ENCODE results near the gene GALNT13.

GALNT13 gene

DNA sequence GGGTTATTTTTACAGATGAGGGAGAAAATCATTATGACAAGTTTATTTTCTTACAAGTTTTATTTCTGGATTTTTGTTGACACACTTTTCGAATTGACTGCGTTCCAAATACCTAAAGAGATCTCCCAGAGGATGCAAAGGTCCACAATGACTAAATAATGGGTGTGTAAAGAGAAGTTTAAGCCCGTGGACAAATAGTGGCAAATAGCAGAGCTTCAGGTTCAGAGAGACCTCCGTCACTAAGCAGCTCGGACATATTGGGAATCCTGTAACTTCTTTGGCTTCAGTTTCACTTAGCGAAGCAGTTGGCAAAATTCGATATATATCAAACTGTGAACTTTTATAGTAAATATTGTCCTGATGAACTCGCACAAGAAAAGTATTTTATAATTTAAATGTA, 556.3 kb downstream of the GALNT13 start:
- H3K4me3 ChIP-seq (ENCODE audit: low read depth, low read length), result no peak overlapping the region
- TF ChIP-seq, protein P1, sequence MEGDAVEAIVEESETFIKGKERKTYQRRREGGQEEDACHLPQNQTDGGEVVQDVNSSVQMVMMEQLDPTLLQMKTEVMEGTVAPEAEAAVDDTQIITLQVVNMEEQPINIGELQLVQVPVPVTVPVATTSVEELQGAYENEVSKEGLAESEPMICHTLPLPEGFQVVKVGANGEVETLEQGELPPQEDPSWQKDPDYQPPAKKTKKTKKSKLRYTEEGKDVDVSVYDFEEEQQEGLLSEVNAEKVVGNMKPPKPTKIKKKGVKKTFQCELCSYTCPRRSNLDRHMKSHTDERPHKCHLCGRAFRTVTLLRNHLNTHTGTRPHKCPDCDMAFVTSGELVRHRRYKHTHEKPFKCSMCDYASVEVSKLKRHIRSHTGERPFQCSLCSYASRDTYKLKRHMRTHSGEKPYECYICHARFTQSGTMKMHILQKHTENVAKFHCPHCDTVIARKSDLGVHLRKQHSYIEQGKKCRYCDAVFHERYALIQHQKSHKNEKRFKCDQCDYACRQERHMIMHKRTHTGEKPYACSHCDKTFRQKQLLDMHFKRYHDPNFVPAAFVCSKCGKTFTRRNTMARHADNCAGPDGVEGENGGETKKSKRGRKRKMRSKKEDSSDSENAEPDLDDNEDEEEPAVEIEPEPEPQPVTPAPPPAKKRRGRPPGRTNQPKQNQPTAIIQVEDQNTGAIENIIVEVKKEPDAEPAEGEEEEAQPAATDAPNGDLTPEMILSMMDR (IDR thresholded peaks at IDR 0.05; ENCODE audit: control insufficient read depth, extremely low read depth, insufficient read depth), result no peak
- DNase-seq (ENCODE audit: low read depth), result no peak

DNA sequence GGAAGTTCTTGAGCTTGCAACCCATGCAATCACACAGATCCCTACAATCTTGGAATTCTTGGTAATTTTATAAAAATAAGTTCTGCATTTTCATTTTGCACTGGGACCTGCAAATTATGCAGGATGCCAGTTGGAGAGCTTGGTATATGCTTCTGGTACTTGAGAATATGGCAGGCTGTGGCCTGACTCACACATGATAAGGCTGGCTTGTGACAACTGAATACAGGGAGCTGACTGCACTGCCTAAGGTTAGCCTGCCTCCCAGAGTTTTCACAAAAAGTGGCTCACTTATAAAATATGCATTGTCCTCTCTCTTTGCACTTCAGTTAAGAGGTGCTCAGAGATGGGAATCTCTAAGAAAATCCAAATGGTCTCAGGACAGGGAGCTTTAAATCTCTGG, 561.3 kb downstream of the GALNT13 start:
- DNase-seq (ENCODE audit: low read depth), result no peak
- TF ChIP-seq, protein P1 (IDR thresholded peaks at IDR 0.05; ENCODE audit: control insufficient read depth, extremely low read depth, insufficient read depth), result no peak
- no peak overlapping the region for H3K4me3 ChIP-seq (ENCODE audit: low read depth, low read length)

DNA sequence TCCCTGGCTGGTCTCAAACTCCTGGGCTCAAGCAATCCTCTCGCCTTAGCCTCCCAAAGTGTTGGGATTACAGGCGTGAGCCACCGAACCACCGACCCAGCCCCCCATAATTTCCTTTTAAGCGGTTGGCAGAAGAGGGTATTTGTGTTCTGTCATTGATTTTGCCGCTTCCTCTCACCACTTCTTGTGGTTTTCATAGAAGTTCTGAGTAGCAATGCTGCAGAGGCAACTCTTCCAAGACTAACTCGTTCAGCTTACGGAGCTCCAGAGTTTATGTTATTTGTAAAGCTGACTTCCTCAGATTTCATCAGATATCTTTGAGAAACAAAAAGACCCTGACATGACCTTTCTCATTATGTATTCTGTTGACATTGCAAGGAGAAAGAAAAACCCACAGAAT, 565.4 kb downstream of the GALNT13 start:
- no peak overlapping the region for H3K4me3 ChIP-seq (ENCODE audit: low read depth, low read length)

DNA sequence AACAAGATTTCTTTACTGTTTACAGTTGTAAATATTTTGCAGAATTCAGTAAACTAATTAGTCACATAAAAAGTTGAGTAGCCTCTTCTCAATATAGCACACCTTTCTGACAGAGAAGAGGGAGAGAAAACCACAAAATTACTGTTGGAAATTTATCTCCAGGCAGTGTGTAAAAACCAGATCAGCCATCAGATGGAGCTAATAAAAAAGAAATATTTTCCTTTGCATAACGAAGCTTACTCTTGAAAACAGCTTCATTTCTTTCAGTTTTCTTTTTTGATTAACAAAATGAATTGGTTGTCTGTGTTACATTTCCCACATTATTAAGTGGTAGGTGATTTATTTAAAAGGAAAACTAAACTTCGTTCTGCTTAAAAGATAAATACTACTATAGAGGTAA, 567.4 kb downstream of the GALNT13 start:
- DNase-seq (ENCODE audit: low read depth), result no peak
- TF ChIP-seq, protein P1 (IDR thresholded peaks at IDR 0.05; ENCODE audit: control insufficient read depth, extremely low read depth, insufficient read depth), result peak; percentile 51

More for the DNA sequence above, 565.4 kb downstream of the GALNT13 start:
- no peak for DNase-seq (ENCODE audit: low read depth)
- TF ChIP-seq, protein P1 (IDR thresholded peaks at IDR 0.05; ENCODE audit: control insufficient read depth, extremely low read depth, insufficient read depth), result no peak

DNA sequence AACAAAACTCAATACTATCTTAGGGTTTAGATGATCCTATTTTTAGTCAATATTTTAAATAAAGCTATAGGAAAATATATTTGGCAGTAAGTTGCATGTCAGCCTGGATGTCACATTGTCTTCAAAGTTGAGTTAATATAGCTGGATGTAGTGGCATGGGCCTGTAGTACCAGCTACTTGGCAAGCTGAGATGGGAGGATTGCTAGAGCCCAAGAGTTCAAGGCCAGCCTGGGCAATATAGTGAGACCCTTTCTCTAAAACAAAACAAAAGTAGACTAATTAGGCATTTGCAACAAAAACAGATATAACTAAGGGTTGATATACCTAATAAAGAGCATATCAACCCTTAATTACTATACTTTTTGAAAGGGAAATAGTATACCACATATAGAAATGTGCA, 572.2 kb downstream of the GALNT13 start:
- H3K4me3 ChIP-seq (ENCODE audit: low read depth, low read length), result no peak overlapping the region
- TF ChIP-seq, protein P1 (IDR thresholded peaks at IDR 0.05; ENCODE audit: control insufficient read depth, extremely low read depth, insufficient read depth), result no peak
- no peak for DNase-seq (ENCODE audit: low read depth)

More for the DNA sequence above, 567.4 kb downstream of the GALNT13 start:
- H3K4me3 ChIP-seq (ENCODE audit: low read depth, low read length), result no peak overlapping the region

- TF ChIP-seq, protein P1 (IDR thresholded peaks at IDR 0.05; ENCODE audit: control insufficient read depth, extremely low read depth, insufficient read depth), result no peak
- no peak overlapping the region for H3K4me3 ChIP-seq (ENCODE audit: low read depth, low read length)
- DNase-seq (ENCODE audit: low read depth), result no peak
Observed at GRCh38 chr2:154446324-154446723, 574.6 kb downstream of the GALNT13 start.

DNA sequence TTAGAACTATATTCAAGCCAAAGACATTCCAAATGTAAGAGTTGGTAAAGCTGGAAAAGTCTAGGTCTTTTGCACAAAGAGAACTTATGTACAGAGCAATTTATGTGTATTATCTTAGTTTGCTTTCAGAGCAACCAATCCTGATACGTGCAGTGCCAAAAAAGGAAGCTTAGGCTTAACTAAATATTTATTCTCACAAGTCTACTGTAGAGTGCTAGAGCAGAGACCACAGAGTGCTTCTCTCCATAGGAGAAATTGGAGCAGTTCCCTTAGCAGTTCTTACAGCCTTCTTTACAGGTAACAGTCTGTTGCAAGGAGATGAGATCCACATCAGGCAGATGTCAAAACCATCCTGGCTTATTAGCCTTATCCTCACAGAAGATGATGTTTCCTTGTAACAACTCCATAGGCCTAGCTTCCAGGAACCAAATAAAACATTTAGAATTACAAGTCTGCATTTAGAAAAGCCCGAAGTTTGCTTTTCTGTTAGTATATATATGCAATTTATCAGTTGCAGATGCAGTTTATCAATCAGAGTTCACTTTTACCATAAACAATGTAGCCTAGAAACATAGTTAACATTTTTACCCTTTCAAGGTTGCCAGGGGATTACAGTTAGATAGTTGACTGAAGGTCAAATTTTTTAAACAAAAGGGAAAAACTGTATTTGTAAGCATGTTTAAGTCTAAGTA, 576.2 kb downstream of the GALNT13 start:
- TF ChIP-seq, protein P1 (IDR thresholded peaks at IDR 0.05; ENCODE audit: control insufficient read depth, extremely low read depth, insufficient read depth), result no peak
- peak; percentile 88 for DNase-seq (ENCODE audit: low read depth)
- 0 out of 2 replicates have a peak overlapping the region, but pooled peaks have one; percentile 8 for H3K4me3 ChIP-seq (ENCODE audit: low read depth, low read length)
